ENCODE results near the gene PBX4.

DNA sequence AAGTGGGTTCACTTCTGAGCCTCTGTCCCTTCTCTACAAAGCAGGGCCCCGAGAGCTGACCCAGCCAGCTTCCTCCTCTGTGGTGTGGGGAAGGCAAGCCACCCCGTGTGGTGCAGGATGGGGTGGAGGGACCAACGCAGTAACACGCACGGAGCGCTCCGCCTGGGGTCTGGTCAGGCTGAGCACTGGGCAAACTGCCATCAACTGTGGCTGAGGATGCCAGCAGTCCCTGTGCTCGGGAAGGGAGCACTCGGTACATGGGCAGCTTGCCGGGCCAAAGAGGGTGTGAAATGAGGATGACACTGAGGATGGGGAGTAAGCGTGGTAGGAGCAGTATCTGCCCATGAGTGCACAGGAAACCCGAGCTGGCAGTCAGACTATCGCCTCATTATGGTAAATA lies 32.6 kb upstream of the PBX4 start:
- TF ChIP-seq POLR2AphosphoS5 (IDR thresholded peaks at IDR 0.05; ENCODE audit: low read depth, low read length) = no peak
- TF ChIP-seq, protein P1, sequence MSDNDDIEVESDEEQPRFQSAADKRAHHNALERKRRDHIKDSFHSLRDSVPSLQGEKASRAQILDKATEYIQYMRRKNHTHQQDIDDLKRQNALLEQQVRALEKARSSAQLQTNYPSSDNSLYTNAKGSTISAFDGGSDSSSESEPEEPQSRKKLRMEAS (IDR thresholded peaks at IDR 0.05) = no peak
- no peak for TF ChIP-seq POLR2A (IDR thresholded peaks at IDR 0.05; ENCODE audit: borderline replicate concordance, extremely low read depth, insufficient read depth, insufficient read length)
